Urinary bladder (tissue), 4 donors: ENCODE measurements around the gene HTR3C. TPM values are rescaled to one million over a fixed set of nuclear protein-coding genes. Genes with fewer than 3 reads are reported as not detected.
A peak's percentile ranks its signal among the peaks of the same experiment; 100 is the strongest.
"Not testable (repeated sequence)": the region's sequence is repeated elsewhere in the genome, so short reads cannot be mapped to it uniquely, and the experiment has no call there.

Experiments used
- DNase-seq: peaks from one replicate; pipeline ENCODE4 v3.0.0-alpha.2; 2015; ENCODE audit errors: extremely low spot score
- H3K27ac ChIP-seq: one replicate; pipeline ENCODE4 v1.5.1; 2013; ENCODE audit warnings: low read depth, mild to moderate bottlenecking, moderate library complexity
- H3K36me3 ChIP-seq: one replicate; pipeline ENCODE4 v1.6.1; 2013; ENCODE audit warnings: mild to moderate bottlenecking, moderate library complexity; ENCODE audit not compliant: insufficient read depth
- H3K4me1 ChIP-seq: one replicate; pipeline ENCODE4 v1.6.1; 2013; ENCODE audit warnings: mild to moderate bottlenecking, moderate library complexity; ENCODE audit not compliant: insufficient read depth
- H3K4me3 ChIP-seq: one replicate; pipeline ENCODE4 v1.5.1; 2013; ENCODE audit warnings: low read depth, low read length
- whole genome bisulfite sequencing: extraction: QIAGEN DNeasy Blood & Tissue Kit; methylation state at CpG from one replicate; pipeline ENCODE4 v1.1.7; 2013; 5-methylcytosine and 5-hydroxymethylcytosine counted together
- polyA plus RNA-seq: library from polyadenylated mRNA; stranded (reverse); fragments of 200-250 nt; gene quantifications from one replicate; pipeline ENCODE4 v1.2.3, GENCODE V29; 2013
- total RNA-seq: library from RNA; depleted of rRNA; stranded (reverse); fragments of >200 nt; gene quantifications from one replicate; pipeline ENCODE4 v1.2.3, GENCODE V29; 2014
- donor health status: healthy with polysubstance abuse.
- donor health status: healthy.

The HTR3C gene
- total and polyA plus RNA-seq, 2 donors = 0.04 TPM; not detected in 1

DNA sequence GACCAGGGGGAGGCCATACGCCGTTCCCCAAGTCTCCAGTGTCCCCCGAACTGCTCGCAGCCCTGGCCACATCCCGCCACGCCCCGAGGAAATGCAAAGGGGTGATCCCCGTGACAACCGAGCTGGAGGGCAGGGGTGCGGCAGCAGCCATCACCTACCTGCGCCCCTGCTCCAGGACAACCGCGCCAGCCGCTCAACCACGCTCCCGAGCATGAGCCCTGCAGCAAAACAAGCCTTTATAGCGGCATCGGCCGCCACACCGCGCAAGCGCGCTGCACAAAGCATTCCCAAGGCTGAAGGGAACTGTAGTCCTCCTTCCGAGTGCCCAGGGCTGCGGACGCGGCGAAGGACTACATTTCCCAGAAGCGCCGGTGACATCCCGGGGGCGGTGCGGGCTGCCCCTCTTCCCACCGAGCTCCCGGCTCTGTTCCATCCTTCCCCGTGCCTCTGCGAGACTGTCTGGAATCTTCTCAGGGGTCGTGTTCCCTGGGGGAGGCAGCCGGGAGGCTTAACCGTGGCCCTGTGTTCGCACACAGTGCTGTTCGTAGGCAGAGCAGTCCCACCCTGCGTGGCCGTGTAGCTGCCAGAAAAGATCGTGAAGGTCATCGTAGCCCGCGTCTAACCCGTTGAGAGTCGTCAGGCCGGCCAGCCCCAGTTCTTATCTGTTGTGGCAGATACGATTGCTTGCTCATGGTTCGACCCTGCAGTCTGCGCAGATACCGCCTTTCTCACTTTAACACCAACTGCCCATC is 35.0 kb upstream of the HTR3C start, which contains the start of gene ABCC5:
Gene ABCC5 (minus strand): TSS at position 213 of the 752 bp plus-strand sequence. CDS start 3,492 bp downstream, outside the sequence.
- H3K27ac ChIP-seq = peak within 1 kb of the TSS; percentile 53
- no peaks in the 10 kb centered on the region for H3K4me1 ChIP-seq
- under 1% methylated on average over 55 of the region's 55 CpGs for WGBS
- no peaks in the 10 kb centered on the region for H3K36me3 ChIP-seq
- H3K4me3 ChIP-seq = peak within 1 kb of the TSS; percentile 85
- DNase-seq = peak; percentile 87

DNA sequence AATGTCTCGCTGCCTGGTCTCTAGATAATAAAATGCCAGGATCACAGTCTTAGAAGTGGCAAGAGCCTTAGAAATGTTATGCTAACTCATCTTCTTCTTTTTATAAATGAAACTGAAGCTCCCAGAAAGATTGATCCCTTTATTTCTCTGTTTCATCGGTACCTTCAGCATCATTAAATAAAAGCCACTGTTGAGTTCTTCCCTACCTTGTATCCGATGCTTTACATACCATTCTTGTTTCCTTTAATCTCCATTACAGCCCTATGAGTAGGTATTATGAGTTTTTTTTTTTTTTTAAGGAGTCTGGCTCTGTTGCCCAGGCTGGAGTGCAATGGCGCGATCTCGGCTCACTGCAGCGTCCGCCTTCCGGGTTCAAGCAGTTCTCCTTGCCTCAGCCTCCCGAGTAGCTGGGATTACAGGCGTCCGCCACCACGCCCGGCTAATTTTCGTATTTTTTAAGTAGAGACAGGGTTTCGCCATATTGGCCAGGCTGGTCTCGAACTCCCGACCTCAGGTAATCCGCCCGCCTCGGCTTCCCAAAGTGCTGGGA is 34.3 kb upstream of the HTR3C start:
- no peaks in the 10 kb centered on the region for H3K4me1 ChIP-seq
- H3K36me3 ChIP-seq = no peaks in the 10 kb centered on the region
- peak overlapping the region; percentile 85 for H3K4me3 ChIP-seq
- DNase-seq = no peak
- H3K27ac ChIP-seq = no peak overlapping the region
- 89% methylated on average over 21 of the region's 21 CpGs for WGBS

DNA sequence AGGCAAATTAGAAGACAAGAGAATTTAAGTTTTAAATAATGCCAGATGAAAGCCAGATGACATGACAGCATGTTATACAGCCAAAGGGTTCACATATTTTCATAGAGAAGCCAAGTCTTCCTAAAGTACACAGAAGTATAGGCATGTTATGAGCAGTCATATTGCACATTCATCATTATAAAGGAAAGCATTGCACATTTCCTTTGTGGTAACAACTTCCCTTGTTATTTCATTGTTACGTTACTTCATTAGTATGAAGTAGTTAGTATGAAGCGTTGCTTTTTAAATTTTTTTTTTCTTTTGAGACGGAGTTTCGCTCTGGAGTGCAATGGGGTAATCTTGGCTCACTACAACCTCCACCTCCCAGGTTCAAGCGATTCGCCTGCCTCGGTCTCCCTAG is 30.5 kb upstream of the HTR3C start:
- WGBS = 85% methylated on average over 7 of the region's 7 CpGs
- Histone ChIP-seq H3K36me3 (no peaks in the 10 kb centered on the region), H3K4me3 (no peak overlapping the region), H3K27ac (no peak overlapping the region), H3K4me1 (no peaks in the 10 kb centered on the region)
- no peak for DNase-seq

DNA sequence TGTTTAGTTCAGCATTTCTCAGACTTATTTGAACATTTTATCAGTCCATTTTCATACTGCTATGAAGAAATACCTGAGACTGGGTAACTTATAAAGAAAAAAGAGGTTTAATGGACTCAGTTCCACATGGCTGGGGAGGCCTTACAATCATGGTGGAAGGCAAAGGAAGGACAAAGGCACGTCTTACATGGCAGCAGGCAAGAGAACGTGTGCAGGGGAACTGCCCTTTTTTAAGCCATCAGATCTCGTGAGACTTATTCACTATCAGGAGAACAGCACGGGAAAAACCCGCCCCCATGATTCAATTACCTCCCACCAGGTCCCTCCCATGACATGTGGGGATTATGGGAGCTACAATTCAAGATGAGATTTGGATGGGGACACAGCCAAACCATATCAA is 27.6 kb upstream of the HTR3C start:
- DNase-seq, H3K4me1 ChIP-seq, H3K27ac ChIP-seq, H3K4me3 ChIP-seq, H3K36me3 ChIP-seq: not testable (repeated sequence)
- WGBS = 53% methylated on average over 5 of the region's 5 CpGs

DNA sequence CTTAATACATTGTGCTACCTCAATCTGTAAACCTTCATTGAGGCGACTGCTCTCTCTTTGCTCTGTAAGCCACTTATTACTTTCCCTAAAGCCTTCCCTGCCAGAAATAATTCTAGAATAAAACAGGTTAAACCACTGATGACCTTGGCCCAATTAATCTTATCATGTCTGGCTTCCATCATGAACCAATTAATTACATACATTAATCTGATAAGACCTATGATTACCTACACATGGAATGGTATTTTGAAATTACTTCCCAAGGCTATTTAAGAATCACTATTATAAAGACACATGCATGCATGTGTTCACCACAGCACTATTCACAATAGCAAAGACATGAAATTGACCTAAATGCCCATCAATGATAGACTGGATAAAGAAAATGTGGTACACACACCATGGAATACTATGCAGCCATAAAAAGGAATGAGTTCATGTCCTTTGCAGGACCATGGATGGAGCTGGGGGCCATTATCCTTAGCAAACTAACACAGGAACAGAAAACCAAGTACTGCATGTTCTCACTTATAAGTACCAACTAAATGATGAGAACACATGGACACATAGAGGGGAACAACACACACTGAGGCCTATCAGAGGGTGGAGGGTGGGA is 24.5 kb upstream of the HTR3C start:
- H3K4me1 ChIP-seq, H3K27ac ChIP-seq, H3K36me3 ChIP-seq, H3K4me3 ChIP-seq, DNase-seq: not testable (repeated sequence)
- 96% methylated on average over 1 of the region's 1 CpG for WGBS

DNA sequence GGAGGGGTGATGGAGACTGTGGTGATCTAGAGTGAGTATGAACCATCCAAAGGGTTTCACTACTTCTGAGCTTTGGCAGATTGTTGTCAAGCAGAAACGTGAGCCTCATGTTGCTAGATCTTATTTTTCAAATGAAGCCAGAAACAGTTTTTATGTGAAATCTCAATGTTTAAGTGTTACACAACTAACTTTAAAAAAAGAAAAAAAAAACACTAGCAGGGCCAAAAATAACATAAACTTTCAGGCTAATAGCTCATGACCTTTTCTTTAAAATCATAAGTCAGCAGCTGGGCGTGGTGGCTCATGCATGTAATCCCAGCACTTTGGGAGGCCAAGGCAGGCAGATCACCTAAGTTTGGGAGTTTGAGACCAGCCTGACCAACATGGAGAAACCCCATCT is 23.4 kb upstream of the HTR3C start:
- Histone ChIP-seq H3K4me3 (no peak overlapping the region), H3K36me3 (no peaks in the 10 kb centered on the region)
- DNase-seq = no peak

DNA sequence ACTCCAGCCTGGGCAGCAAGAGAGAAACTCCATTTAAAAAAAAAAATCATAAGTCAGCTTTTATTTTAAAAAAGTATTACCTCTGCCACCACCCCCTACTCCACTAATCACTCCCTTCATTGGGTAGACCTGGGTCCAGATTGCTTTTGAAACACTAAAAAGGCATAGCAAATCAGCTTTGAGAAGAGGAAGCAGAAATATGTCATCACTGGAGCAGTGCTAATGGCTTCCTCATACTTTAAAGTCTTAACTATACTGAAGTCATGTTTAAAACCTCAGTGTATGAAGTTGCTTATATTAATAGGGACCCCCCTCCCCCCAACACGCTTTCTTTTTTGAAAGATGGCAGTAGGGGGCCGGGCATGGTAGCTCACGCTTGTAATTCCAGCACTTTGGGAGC is 22.3 kb upstream of the HTR3C start:
- Histone ChIP-seq H3K4me3 (no peak overlapping the region), H3K27ac (no peak overlapping the region), H3K36me3 (no peaks in the 10 kb centered on the region), H3K4me1 (no peaks in the 10 kb centered on the region)
- 71% methylated on average over 3 of the region's 3 CpGs for WGBS
- DNase-seq = no peak

More for the DNA sequence above, 23.4 kb upstream of the HTR3C start:
- no peaks in the 10 kb centered on the region for H3K4me1 ChIP-seq
- WGBS = 76% methylated on average over 2 of the region's 2 CpGs
- H3K27ac ChIP-seq = no peak overlapping the region

DNA sequence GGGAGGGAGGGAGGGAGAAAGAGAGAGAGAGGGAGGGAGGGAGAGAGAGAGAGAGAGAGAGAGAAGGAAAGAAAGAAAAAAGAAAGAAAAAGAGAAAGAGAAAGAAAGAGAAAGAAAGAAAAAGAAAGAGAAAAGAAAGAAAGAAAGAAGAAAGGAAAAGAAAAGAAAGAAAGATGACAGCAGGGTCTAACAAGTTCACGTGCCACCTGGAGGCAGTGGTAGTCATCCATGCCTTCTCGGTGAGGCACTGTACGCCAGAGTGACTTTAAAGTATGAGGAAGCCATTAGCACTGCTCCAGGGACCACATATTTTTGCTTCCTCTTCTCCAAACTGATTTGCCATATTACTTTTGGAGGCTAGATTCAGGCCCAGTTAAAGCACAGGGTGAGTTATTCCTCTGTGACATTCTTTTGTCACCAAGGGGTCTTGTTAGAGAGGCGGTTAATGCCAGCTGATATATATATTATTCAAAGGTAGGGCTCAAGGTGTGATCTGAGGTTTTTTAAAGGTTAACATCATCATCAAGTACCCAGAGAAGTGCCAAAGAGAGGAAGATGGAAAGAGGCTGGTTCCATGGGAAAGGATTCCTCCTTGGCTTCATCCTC is 21.6 kb upstream of the HTR3C start, which contains the start of gene HTR3D:
Gene HTR3D (plus strand): TSS at position 556 of the 606 bp plus-strand sequence. CDS start 0 bp downstream, at position 556.
- H3K4me3 ChIP-seq = no peak within 1 kb of the TSS
- H3K27ac ChIP-seq = no peak within 1 kb of the TSS
- H3K4me1 ChIP-seq = no peaks in the 10 kb centered on the region
- no peaks in the 10 kb centered on the region for H3K36me3 ChIP-seq
- WGBS = 65% methylated on average over 4 of the region's 4 CpGs
- DNase-seq = no peak

DNA sequence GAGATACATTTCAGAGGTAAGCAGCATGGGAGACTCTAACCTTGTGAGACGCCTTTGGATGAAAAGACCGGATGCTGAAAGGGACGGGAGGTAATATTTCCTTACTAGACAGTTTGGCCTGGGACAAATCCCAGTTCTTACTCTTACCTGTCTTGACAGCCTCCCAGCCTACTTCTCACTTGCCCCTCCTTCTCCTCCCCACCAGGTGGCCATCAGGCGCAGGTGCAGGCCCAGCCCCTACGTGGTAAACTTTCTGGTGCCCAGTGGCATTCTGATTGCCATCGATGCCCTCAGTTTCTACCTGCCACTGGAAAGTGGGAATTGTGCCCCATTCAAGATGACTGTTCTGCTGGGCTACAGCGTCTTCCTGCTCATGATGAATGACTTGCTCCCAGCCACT is 15.0 kb upstream of the HTR3C start:
- no peak overlapping the region for H3K27ac ChIP-seq
- DNase-seq = no peak
- H3K4me3 ChIP-seq = no peak overlapping the region
- 75% methylated on average over 7 of the region's 7 CpGs for WGBS
- H3K4me1 ChIP-seq = no peaks in the 10 kb centered on the region
- H3K36me3 ChIP-seq = no peaks in the 10 kb centered on the region

DNA sequence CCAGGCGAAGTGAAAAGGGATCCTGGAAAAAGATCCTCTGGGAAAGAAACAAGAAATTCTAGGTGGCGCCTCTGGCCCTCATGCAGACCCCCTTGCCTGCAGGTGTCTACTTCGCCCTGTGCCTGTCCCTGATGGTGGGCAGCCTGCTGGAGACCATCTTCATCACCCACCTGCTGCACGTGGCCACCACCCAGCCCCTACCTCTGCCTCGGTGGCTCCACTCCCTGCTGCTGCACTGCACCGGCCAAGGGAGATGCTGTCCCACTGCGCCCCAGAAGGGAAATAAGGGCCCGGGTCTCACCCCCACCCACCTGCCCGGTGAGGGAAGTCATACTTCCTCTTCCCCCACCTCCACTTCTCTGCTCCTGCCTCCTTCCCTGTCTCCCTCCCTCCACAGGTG is 14.5 kb upstream of the HTR3C start:
- H3K27ac ChIP-seq, H3K36me3 ChIP-seq, H3K4me3 ChIP-seq, DNase-seq, H3K4me1 ChIP-seq: not testable (repeated sequence)
- WGBS = 82% methylated on average over 9 of the region's 9 CpGs

DNA sequence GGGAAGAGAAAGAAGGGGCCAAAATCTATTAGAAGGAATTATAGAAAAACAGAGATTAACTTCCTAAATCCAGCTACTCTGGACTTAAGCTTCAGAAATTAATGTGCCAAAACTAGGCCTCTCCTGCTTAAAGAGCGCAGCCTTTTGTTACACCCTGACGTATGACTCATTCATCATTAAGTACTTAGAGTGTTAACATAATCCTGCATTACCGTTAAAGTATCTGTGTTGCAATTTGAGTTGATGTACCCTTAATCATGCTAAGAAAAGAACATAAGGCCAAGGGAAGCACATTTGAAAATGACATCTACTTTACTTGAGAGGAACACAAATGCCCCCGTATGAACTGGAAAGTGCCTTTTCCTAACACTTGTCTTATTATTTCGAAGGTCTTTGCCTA is 13.4 kb upstream of the HTR3C start:
- no peak for DNase-seq
- Histone ChIP-seq H3K27ac (no peak overlapping the region), H3K4me1 (no peaks in the 10 kb centered on the region), H3K4me3 (no peak overlapping the region), H3K36me3 (no peaks in the 10 kb centered on the region)
- 74% methylated on average over 5 of the region's 5 CpGs for WGBS

DNA sequence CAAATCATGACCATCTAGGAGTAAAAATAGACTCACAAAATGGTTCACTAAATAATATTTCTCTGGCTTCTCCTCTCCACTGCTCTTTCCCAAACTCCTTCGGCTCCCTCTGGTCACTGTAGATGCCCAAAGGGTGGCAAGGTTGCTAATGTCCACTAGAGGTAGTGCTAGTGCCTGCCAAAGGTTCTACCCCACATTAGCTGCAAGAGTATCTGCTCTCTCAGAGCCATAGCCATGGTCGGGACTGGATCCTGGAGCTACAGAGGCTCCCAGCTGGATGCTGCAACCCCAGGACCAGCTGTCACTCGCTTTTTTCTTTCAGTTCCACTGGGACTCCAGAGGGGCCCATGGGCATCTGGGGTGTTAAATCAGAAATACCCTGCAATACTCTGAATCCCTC is 12.8 kb upstream of the HTR3C start:
- Histone ChIP-seq H3K4me3 (no peak overlapping the region), H3K27ac (no peak overlapping the region), H3K4me1 (no peaks in the 10 kb centered on the region), H3K36me3 (no peaks in the 10 kb centered on the region)
- no peak for DNase-seq
- WGBS = 36% methylated on average over 3 of the region's 3 CpGs

DNA sequence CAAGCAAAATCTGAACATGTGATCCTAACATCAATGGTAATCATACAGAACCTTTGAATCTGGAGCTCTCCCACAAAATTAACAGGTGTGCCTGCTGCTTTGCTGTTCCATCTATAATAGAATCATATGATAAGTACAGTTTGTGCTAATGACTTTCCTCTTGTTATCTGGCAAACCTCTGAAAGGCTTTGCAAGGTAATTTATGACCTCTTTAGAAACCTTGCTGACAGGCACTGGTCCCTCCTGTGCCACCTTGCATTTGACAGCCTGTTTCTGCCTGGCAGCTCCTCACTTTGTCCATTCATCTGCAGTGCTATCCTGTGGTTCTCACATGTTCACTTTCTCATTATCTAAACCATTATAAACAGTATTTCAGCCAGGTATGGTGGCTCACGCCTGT is 10.2 kb upstream of the HTR3C start:
- Histone ChIP-seq H3K4me1 (no peaks in the 10 kb centered on the region), H3K36me3 (no peaks in the 10 kb centered on the region), H3K27ac (no peak overlapping the region), H3K4me3 (no peak overlapping the region)
- DNase-seq = no peak
- WGBS = 81% methylated on average over 1 of the region's 1 CpG

DNA sequence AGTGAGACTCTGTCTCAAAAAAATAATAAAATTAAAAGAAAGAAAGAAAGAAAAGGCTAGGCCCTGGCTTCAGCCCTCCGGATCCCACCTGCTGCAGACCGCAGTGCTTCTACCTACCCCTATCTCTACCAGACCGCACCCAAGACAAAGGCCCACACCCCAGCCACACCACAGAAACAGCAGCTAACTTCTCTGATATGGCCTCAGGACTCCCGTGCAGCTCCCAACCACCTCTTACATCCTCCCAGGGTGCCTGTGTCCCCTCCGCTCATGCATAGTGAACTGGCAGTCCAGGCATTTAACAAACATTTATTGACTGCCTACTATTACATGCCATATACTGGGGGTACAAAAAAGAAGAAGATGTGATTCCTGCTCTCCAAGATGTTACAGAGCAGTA is 6.9 kb upstream of the HTR3C start:
- Histone ChIP-seq H3K4me3 (no peak overlapping the region), H3K4me1 (no peaks in the 10 kb centered on the region), H3K27ac (no peak overlapping the region), H3K36me3 (no peaks in the 10 kb centered on the region)
- no peak for DNase-seq
- WGBS = 94% methylated on average over 5 of the region's 5 CpGs
